AG10803 (cell line): Measurements from ENCODE around the gene ETFDH.
A peak's percentile ranks its signal among the peaks of the same experiment; 100 is the strongest.

Experiments used
- DNase-seq: peaks from one replicate; pipeline ENCODE4 v3.0.0; 2010; ENCODE audit warnings: low read depth
- H3K4me3 ChIP-seq: 2 replicates; pipeline ENCODE4 v1.5.1; 2011; ENCODE audit warnings: mild to moderate bottlenecking, low read length, control low read depth
- CTCF ChIP-seq: conservative IDR thresholded peaks from 2 replicates; pipeline ENCODE4 v1.5.1; 2011; ENCODE audit warnings: mild to moderate bottlenecking, low read length, control low read depth, inconsistent platforms

ETFDH gene

GRCh38 chr4:158667651-158668198, 4.4 kb upstream of the ETFDH start:
- peak; percentile 45 for DNase-seq
- H3K4me3 ChIP-seq = no peak overlapping the region

GRCh38 chr4:158669310-158669709, 2.8 kb upstream of the ETFDH start:
- DNase-seq = no peak
- TF ChIP-seq CTCF = no peak
- H3K4me3 ChIP-seq = no peak overlapping the region

More at GRCh38 chr4:158667651-158668198, 4.4 kb upstream of the ETFDH start:
- peak; percentile 71 for TF ChIP-seq CTCF

- no peak for TF ChIP-seq CTCF
- H3K4me3 ChIP-seq = peak overlapping the region; percentile 98
- DNase-seq = peak; percentile 81
Observed at GRCh38 chr4:158670975-158671664, 976 bp upstream of the ETFDH start.

- no peak for TF ChIP-seq CTCF
- no peak for DNase-seq
- H3K4me3 ChIP-seq = peak within 1 kb of the TSS; percentile 98
Observed at GRCh38 chr4:158671665-158671914, 506 bp upstream of the ETFDH start, which contains the start of gene C4orf46. Gene C4orf46 (minus strand): TSS chr4:158671887. CDS start chr4:158671801, 86 bp downstream.

GRCh38 chr4:158673633-158674032, 1.5 kb downstream of the ETFDH start:
- DNase-seq = no peak
- H3K4me3 ChIP-seq = no peak overlapping the region
- TF ChIP-seq CTCF = no peak

GRCh38 chr4:158676076-158676475, 4.0 kb downstream of the ETFDH start:
- no peak overlapping the region for H3K4me3 ChIP-seq
- no peak for DNase-seq
- no peak for TF ChIP-seq CTCF

- no peak overlapping the region for H3K4me3 ChIP-seq
- TF ChIP-seq CTCF = no peak
- no peak for DNase-seq
Observed at GRCh38 chr4:158678767-158679166, 6.7 kb downstream of the ETFDH start.
